ENCODE measurements around the gene UBL5.
"Not testable (repeated sequence)": the region's sequence is repeated elsewhere in the genome, so short reads cannot be mapped to it uniquely, and the experiment has no call there.

UBL5 gene

GRCh38 chr19:9827289-9828238, at the start of gene UBL5:
UBL5 (plus strand) TSS chr19:9827918; CDS start chr19:9828338, 420 bp downstream.
- no peak for TF ChIP-seq CTCF (IDR thresholded peaks at IDR 0.05; ENCODE audit: extremely low read depth, insufficient read depth, missing control alignments)
- in situ Hi-C loops (cut with MboI; ENCODE audit: low pct_unique_long_range_greater_than_20kb, low sequenced_read_pairs, unreplicated experiment), result no loop called here
- DNase-seq (ENCODE audit: low spot score), result peak; percentile 91

GRCh38 chr19:9782338-9782737, 45.4 kb upstream of the UBL5 start:
- DNase-seq (ENCODE audit: low spot score), result no peak
- in situ Hi-C loops (cut with MboI; ENCODE audit: low pct_unique_long_range_greater_than_20kb, low sequenced_read_pairs, unreplicated experiment), result loop anchor here (25.0 kb wide), 2 partner anchors 470 to 645 kb away; partner anchors contain the start of genes OR7G3, ZNF317, ZNF559 and ZNF699

GRCh38 chr19:9784163-9784496, 43.6 kb upstream of the UBL5 start:
- not testable (repeated sequence) for DNase-seq (ENCODE audit: low spot score)
- in situ Hi-C loops (cut with MboI; ENCODE audit: low pct_unique_long_range_greater_than_20kb, low sequenced_read_pairs, unreplicated experiment), result loop anchor here (25.0 kb wide), 2 partner anchors 472 to 647 kb away; partner anchors contain the start of genes OR7G3, ZNF317, ZNF559 and ZNF699

More at GRCh38 chr19:9782338-9782737, 45.4 kb upstream of the UBL5 start:
- no peak for TF ChIP-seq CTCF (IDR thresholded peaks at IDR 0.05; ENCODE audit: extremely low read depth, insufficient read depth, missing control alignments)

GRCh38 chr19:9785367-9786331, 42.1 kb upstream of the UBL5 start:
- in situ Hi-C loops (cut with MboI; ENCODE audit: low pct_unique_long_range_greater_than_20kb, low sequenced_read_pairs, unreplicated experiment), result loop anchor here (25.0 kb wide), 2 partner anchors 473 to 648 kb away; partner anchors contain the start of genes OR7G3, ZNF317, ZNF559 and ZNF699
- no peak for TF ChIP-seq CTCF (IDR thresholded peaks at IDR 0.05; ENCODE audit: extremely low read depth, insufficient read depth, missing control alignments)
- peak; percentile 94 for DNase-seq (ENCODE audit: low spot score)

GRCh38 chr19:9786342-9786741, 41.4 kb upstream of the UBL5 start:
- no peak for TF ChIP-seq CTCF (IDR thresholded peaks at IDR 0.05; ENCODE audit: extremely low read depth, insufficient read depth, missing control alignments)
- no peak for DNase-seq (ENCODE audit: low spot score)
- in situ Hi-C loops (cut with MboI; ENCODE audit: low pct_unique_long_range_greater_than_20kb, low sequenced_read_pairs, unreplicated experiment), result loop anchor here (25.0 kb wide), 2 partner anchors 474 to 649 kb away; partner anchors contain the start of genes OR7G3, ZNF317, ZNF559 and ZNF699

GRCh38 chr19:9786819-9787218, 40.9 kb upstream of the UBL5 start:
- in situ Hi-C loops (cut with MboI; ENCODE audit: low pct_unique_long_range_greater_than_20kb, low sequenced_read_pairs, unreplicated experiment), result loop anchor here (25.0 kb wide), 2 partner anchors 475 to 650 kb away; partner anchors contain the start of genes OR7G3, ZNF317, ZNF559 and ZNF699
- no peak for TF ChIP-seq CTCF (IDR thresholded peaks at IDR 0.05; ENCODE audit: extremely low read depth, insufficient read depth, missing control alignments)
- DNase-seq (ENCODE audit: low spot score), result no peak

- in situ Hi-C loops (cut with MboI; ENCODE audit: low pct_unique_long_range_greater_than_20kb, low sequenced_read_pairs, unreplicated experiment), result loop anchor here (25.0 kb wide), 2 partner anchors 476 to 651 kb away; partner anchors contain the start of genes OR7G3, ZNF317, ZNF559 and ZNF699
Observed at GRCh38 chr19:9788604-9789003, 39.1 kb upstream of the UBL5 start.

More at GRCh38 chr19:9788604-9789003, 39.1 kb upstream of the UBL5 start:
- not testable (repeated sequence) for DNase-seq (ENCODE audit: low spot score)

Data from GM13977 (cell line).